ENCODE data around the gene AKAP6.

GRCh38 chr14:32835924-32836323, 506.8 kb downstream of the AKAP6 start:
- TF ChIP-seq CTCF (conservative IDR thresholded peaks at IDR 0.05; ENCODE audit: low read length) (no peak), EZH2phosphoT487 (IDR thresholded peaks at IDR 0.05; ENCODE audit: borderline replicate concordance, low read depth, low read length) (no peak)

Data from OCI-LY7 (cell line).